Fibroblast of skin of right biceps (primary cell): ENCODE results near the gene KIF18B.
"Not testable (repeated sequence)": the region's sequence is repeated elsewhere in the genome, so short reads cannot be mapped to it uniquely, and the experiment has no call there.

Experiments
- DNase-seq: peaks from one replicate; pipeline ENCODE4 v3.0.0-alpha.2; 2013

KIF18B gene

GRCh38 chr17:44968225-44969143 lies 20.9 kb upstream of the KIF18B start, which contains the start of gene C1QL1:
Gene C1QL1 (minus strand): TSS chr17:44968303. CDS start chr17:44968048, 255 bp downstream.
- DNase-seq = peak; percentile 92

GRCh38 chr17:44967907-44968224 lies 20.3 kb upstream of the KIF18B start:
- DNase-seq = no peak

GRCh38 chr17:44967026-44967906 lies 19.7 kb upstream of the KIF18B start:
- DNase-seq = no peak

- no peak for DNase-seq
Observed at GRCh38 chr17:44966348-44967025, 18.9 kb upstream of the KIF18B start.

- peak; percentile 18 for DNase-seq
Observed at GRCh38 chr17:44965481-44966234, 18.1 kb upstream of the KIF18B start.

- no peak for DNase-seq
Observed at GRCh38 chr17:44961921-44962350, 14.4 kb upstream of the KIF18B start.

- no peak for DNase-seq
Observed at GRCh38 chr17:44960691-44961090, 13.1 kb upstream of the KIF18B start.

- no peak for DNase-seq
Observed at GRCh38 chr17:44959821-44960531, 12.4 kb upstream of the KIF18B start.

GRCh38 chr17:44956998-44957981 lies 9.7 kb upstream of the KIF18B start:
- no peak for DNase-seq

GRCh38 chr17:44955674-44956425 lies 8.3 kb upstream of the KIF18B start:
- DNase-seq = no peak

- no peak for DNase-seq
Observed at GRCh38 chr17:44952946-44953475, 5.4 kb upstream of the KIF18B start.

- DNase-seq = no peak
Observed at GRCh38 chr17:44948315-44948795, 782 bp upstream of the KIF18B start.

- not testable (repeated sequence) for DNase-seq
Observed at GRCh38 chr17:44945652-44946051, 1.9 kb downstream of the KIF18B start.

GRCh38 chr17:44942456-44942855 lies 5.1 kb downstream of the KIF18B start:
- no peak for DNase-seq

GRCh38 chr17:44941712-44942331 lies 5.8 kb downstream of the KIF18B start:
- DNase-seq = no peak

GRCh38 chr17:44940768-44941167 lies 6.8 kb downstream of the KIF18B start:
- DNase-seq = no peak

GRCh38 chr17:44940317-44940716 lies 7.3 kb downstream of the KIF18B start:
- DNase-seq = peak; percentile 73

- DNase-seq = no peak
Observed at GRCh38 chr17:44935116-44935515, 12.5 kb downstream of the KIF18B start.

- no peak for DNase-seq
Observed at GRCh38 chr17:44934745-44935105, 12.8 kb downstream of the KIF18B start.
